Lung (tissue), 16 donors: ENCODE results near the gene FOXO6. TPM values are rescaled to one million over a fixed set of nuclear protein-coding genes. Genes with fewer than 3 reads are reported as not detected.

Experiments used
- ATAC-seq: fragments of 200-7000 bp; cut with Tn5 transposase; one replicate; pipeline ENCODE4 v1.9.1; 2020; ENCODE audit warnings: moderate number of reproducible peaks; ENCODE audit not compliant: insufficient read depth, low FRiP score
- DNase-seq, 3 donors: peaks; one replicate each; pipeline ENCODE4 v3.0.0-alpha.2; 2013 to 2017
- H3K27ac ChIP-seq, 2 donors: one replicate each; pipeline ENCODE4 v1.5.1; 2013; ENCODE audit warnings: mild to moderate bottlenecking in 2 of 2, moderate library complexity in 2 of 2, control low read depth in 1 of 2, inconsistent platforms in 1 of 2, low read depth in 1 of 2, low read length in 1 of 2
- H3K27me3 ChIP-seq, 3 donors: one replicate each; pipeline ENCODE4 v1.5.1; 2013; ENCODE audit warnings: low read length in 2 of 3; ENCODE audit not compliant: control insufficient read depth in 3 of 3, insufficient read depth in 3 of 3
- H3K36me3 ChIP-seq, 4 donors: one replicate each; pipeline ENCODE4 v1.5.1; 2013; ENCODE audit warnings: low read length in 4 of 4, mild to moderate bottlenecking in 1 of 4, moderate library complexity in 1 of 4; ENCODE audit not compliant: control insufficient read depth in 4 of 4, insufficient read depth in 4 of 4
- H3K4me1 ChIP-seq, 5 donors: one replicate each; pipeline ENCODE4 v1.5.1; 2013; ENCODE audit warnings: low read length in 5 of 5, mild to moderate bottlenecking in 2 of 5, moderate library complexity in 1 of 5; ENCODE audit not compliant: control insufficient read depth in 5 of 5, insufficient read depth in 5 of 5
- H3K4me3 ChIP-seq: one replicate; pipeline ENCODE4 v1.5.1; 2013; ENCODE audit warnings: mild to moderate bottlenecking, control low read depth, moderate library complexity
- H3K9ac ChIP-seq, 2 donors: one replicate each; pipeline ENCODE4 v1.5.1; 2013; ENCODE audit warnings: low read length in 2 of 2, control low read depth in 1 of 2; ENCODE audit not compliant: insufficient read depth in 1 of 2
- H3K9me3 ChIP-seq, 4 donors: one replicate each; pipeline ENCODE4 v1.5.1; 2013; ENCODE audit warnings: low read length in 3 of 4, mild to moderate bottlenecking in 1 of 4, moderate library complexity in 1 of 4; ENCODE audit not compliant: control insufficient read depth in 4 of 4, insufficient read depth in 3 of 4
- CTCF ChIP-seq: IDR thresholded peaks from 2 replicates; pipeline ENCODE4 v1.5.1; 2012; ENCODE audit warnings: mild to moderate bottlenecking; ENCODE audit errors: control extremely low read depth, extremely low read depth
- WGBS, 2 donors: extraction: QIAGEN DNeasy Blood & Tissue Kit; methylation state at CpG; one replicate each; pipeline ENCODE4 v1.1.7; 2013; 5-methylcytosine and 5-hydroxymethylcytosine counted together
- long read RNA-seq, 5 donors: transcript quantifications; one replicate each; lab custom pipeline, GENCODE V29; 2026
- polyA plus RNA-seq, 2 donors: library from polyadenylated mRNA; stranded (reverse); fragments of 200-250 nt; gene quantifications; one replicate each; pipeline ENCODE4 v1.2.1, GENCODE V29; 2013
- total RNA-seq, 2 donors: library from RNA; depleted of rRNA in 1 of 2; stranded (reverse); fragments of >200 nt in 1 of 2; gene quantifications; one replicate each; pipeline ENCODE4 v1.2.1, GENCODE V29; 2014 to 2021
- donor health status: control.
- donor health status: control.
- donor health status: Bipolar disorder and iron deficiency.
- donor health status: healthy.
- donor health status: DM: yes; HTN: yes; CAD: no.

The FOXO6 gene
- total RNA-seq (1 to 10 TPM; 1.4 to 2.9 TPM), polyA plus RNA-seq (under 1 TPM; 0.22 to 0.31 TPM)
- long read RNA-seq, donor 1 = 0 reads
- long read RNA-seq, donor 2 = 0 reads
- long read RNA-seq, donor 3 = 0 reads
- long read RNA-seq, donor 4 = 0 reads
- long read RNA-seq, donor 5, partial matches to known transcripts = 0 of 1 reads
- long read RNA-seq, donor 5, other reads (novel, unspliced or antisense) = 0 of 1 reads

DNA sequence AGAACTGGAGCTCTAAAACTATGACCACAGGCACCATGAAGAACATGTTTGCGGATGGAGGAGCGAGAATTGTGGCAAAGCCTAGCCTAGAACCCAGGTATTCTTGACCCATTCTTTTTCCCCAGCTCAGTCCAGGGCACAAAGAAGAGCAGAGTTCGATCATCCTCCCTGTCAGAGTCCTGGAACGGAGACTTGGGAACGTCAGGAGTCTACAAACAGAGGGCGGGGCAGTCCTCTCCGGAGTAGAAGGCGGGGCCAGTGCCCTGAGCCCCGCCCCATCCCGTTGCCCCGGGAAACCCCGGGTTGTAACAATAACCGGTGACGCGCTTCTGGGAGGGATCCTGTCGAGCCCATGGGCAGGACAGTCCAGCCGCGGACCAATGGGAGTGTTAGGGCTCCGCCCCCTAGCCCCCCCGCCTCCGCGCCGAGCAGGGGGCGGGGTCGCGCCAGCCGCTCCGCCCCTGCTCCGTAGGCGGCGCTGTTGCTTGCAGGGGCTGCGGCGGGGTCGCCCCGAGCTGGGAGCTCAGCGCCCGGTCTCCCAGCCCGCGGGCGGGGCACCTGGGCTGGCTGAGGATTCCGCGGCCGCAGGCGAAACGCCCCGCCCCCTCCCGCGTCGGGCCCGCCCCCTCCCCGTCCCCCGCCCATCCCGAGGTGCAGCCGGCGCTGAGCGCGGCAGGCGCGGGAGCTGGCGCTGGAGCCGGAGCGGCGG is at the start of gene FOXO6:
FOXO6 (plus strand) TSS at position 649 of the 709 bp plus-strand sequence.
- no peak within 1 kb of the TSS for H3K9ac ChIP-seq

GRCh38 chr1:41312991-41313645 is 48.1 kb upstream of the FOXO6 start:
- H3K4me3 ChIP-seq = no peak overlapping the region
- peaks cover 0 to 6% (median 0%) of the 10 kb centered on the region in 3 donors for H3K27me3 ChIP-seq
- no peaks in the 10 kb centered on the region for H3K36me3 ChIP-seq
- DNase-seq (no peak), ATAC-seq (no peak)
- WGBS, 2 donors = 87 to 95% methylated on average over 4 of the region's 4 CpGs
- H3K9ac ChIP-seq = no peak overlapping the region
- no peak overlapping the region for H3K27ac ChIP-seq
- no peak for TF ChIP-seq CTCF
- no peaks in the 10 kb centered on the region for H3K9me3 ChIP-seq
- H3K4me1 ChIP-seq = peaks cover 0 to 2% (median 0%) of the 10 kb centered on the region in 5 donors

More for the DNA sequence above, at the start of gene FOXO6:
- Histone ChIP-seq H3K4me1 (peaks cover 4 to 41% (median 6%) of the 10 kb centered on the region in 5 donors), H3K27me3 (peaks cover 0 to 16% (median 8%) of the 10 kb centered on the region in 3 donors), H3K9me3 (no peaks in the 10 kb centered on the region), H3K36me3 (no peaks in the 10 kb centered on the region), H3K4me3 (peak within 1 kb of the TSS; percentile 39), H3K27ac (peak within 1 kb of the TSS in 1 of 2 donors; percentile 58)
- DNase-seq (peak; percentile 98), ATAC-seq (peak; percentile 96)
- 3 to 4% methylated on average over 41 to 63 of the region's 63 CpGs for WGBS, 2 donors
- peak; percentile 10 for TF ChIP-seq CTCF

GRCh38 chr1:41313661-41314131 is 47.5 kb upstream of the FOXO6 start:
- Histone ChIP-seq H3K36me3 (no peaks in the 10 kb centered on the region), H3K27me3 (peaks cover 0 to 6% (median 0%) of the 10 kb centered on the region in 3 donors), H3K9ac (no peak overlapping the region), H3K27ac (no peak overlapping the region), H3K4me1 (peaks cover 0 to 2% (median 0%) of the 10 kb centered on the region in 5 donors), H3K4me3 (no peak overlapping the region), H3K9me3 (no peaks in the 10 kb centered on the region)
- peak; percentile 9 for TF ChIP-seq CTCF
- ATAC-seq = no peak
- 59 to 71% methylated on average over 7 of the region's 7 CpGs for WGBS, 2 donors
- peak in 1 of 3 donors; percentile 10 for DNase-seq
